HG03565 (cell line): ENCODE measurements around the gene SUMO3.

Experiments used
- ATAC-seq: cut with Tn5 transposase; IDR thresholded peaks from one replicate; pipeline ENCODE4 v1.9.1; 2021; ENCODE audit warnings: mild to moderate bottlenecking, moderate library complexity; ENCODE audit not compliant: unreplicated experiment

The SUMO3 gene

DNA sequence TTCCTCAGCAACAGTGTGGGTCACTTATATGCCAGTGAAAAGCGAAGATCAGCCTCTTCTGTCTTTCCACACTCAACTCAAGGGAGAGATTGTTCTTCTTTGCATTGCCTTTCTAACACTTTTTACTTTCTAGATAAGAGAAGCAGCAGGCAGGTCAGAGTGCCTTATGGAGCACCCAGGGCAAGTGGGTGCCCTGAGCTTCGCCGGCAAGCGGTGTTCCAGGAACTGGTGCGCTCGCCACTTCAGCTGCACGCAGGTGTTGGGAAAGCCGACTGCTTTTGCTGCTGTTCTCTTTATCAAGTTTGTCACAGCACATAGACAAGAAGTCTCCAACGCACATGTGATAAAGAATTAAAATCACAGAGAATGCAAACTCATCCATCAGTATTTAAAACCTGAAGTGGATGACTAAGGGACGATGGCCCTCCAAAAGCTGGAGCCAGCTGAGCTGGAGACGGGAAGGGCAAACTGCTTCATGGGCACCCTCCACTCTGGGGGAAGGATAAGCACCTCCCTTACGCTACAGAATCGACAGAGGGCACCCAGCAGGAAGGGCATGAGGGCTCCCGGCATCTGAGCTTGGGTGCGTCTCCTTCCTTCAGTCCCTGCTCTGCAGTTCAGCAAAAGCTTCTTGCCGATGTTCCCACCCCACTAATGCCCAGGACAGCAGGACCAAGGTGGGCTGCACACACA, 36.9 kb downstream of the SUMO3 start:
- ATAC-seq, result no peak

DNA sequence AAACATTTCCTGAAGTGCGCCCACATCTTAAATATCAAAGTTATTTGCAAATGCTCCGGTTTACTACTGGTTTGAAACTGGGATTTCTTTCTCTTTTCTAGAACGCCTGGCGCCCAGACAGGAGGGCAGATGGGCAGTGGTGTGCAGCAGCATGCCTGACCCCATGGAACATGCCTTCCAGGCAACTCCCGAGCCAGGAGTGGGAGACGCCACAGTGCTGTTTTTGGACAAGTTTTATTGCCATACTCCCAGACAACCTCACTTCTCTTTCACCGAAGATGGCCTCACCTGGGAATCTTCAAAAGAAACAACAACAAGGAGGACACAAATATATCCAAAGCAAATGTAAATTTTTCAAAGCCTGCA, 37.7 kb downstream of the SUMO3 start:
- no peak for ATAC-seq

- ATAC-seq, result no peak
Observed at GRCh38 chr21:44779417-44780136, 38.3 kb downstream of the SUMO3 start.

DNA sequence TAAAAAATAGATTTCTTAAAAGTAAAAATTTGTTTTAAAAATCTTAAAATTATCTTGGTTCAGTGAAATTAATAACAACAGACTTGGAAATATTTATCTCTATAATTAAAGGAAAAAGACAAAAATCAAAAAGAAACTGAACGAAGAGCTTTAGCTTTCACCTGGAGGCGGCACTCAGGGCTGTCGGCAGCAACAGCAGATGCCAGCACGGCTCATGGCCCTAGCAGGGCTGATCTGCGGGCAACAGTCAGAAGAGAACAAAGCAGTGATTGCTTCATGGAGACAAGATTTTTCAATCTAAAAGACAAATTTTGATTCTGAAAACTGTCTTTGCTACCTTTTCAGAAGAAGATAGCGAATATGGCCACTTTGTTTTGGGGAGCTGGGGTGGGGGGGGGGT, 38.9 kb downstream of the SUMO3 start:
- ATAC-seq, result no peak

GRCh38 chr21:44778499-44778911, 39.4 kb downstream of the SUMO3 start:
- no peak for ATAC-seq

- no peak for ATAC-seq
Observed at GRCh38 chr21:44778094-44778493, 39.8 kb downstream of the SUMO3 start.

DNA sequence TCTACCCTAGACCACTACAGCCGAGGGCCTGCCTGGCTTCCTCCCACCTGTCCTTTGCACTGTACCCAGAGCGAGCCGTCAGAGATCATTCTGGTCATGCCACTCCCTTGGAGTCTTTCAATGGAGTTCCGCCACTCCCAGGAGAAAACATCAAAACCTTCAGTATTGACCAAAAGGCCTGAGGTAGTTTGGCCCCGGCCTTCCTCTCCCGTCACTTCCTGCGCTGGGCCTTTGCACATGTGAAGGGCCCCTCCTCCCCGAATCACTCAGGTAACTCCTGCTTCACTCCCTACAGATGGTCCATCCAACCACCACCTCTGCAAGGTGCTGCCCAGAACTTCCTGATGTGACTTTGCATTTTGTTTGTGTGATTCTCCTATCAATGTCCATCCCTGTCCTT, 42.9 kb downstream of the SUMO3 start:
- ATAC-seq, result no peak

DNA sequence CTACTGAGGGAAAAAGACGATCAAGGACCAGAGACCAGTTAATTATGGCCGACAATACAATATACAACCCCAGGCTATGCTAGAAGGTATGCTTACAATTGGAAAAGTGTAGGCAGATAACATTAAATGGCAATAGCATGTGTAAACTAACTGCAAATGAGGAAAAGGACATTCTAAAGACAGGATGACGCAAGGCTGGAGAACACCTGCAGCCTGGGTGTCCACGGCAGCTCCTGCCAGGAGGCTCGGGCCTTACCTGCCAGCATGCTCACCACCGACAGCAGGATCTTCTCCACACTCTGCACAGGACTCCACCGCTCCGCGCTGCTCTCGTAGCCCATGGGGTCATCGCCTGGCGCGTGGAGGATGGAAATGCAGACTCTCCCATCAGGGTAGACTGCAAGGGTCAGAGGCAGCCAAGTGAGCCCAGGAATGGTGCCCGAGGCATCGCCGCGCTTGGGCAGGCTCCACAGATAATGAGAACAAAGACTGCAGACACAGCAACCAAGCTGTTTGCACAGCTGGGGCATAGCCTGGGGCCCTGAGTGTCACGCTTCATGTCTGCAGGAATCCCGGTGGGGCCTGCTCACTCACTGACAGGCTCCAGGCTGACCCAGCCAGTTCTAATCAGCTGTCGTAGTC, 44.5 kb downstream of the SUMO3 start:
- ATAC-seq, result no peak

- ATAC-seq, result no peak
Observed at GRCh38 chr21:44771896-44772525, 45.9 kb downstream of the SUMO3 start.

- ATAC-seq, result no peak
Observed at GRCh38 chr21:44767834-44768831, 49.7 kb downstream of the SUMO3 start.

DNA sequence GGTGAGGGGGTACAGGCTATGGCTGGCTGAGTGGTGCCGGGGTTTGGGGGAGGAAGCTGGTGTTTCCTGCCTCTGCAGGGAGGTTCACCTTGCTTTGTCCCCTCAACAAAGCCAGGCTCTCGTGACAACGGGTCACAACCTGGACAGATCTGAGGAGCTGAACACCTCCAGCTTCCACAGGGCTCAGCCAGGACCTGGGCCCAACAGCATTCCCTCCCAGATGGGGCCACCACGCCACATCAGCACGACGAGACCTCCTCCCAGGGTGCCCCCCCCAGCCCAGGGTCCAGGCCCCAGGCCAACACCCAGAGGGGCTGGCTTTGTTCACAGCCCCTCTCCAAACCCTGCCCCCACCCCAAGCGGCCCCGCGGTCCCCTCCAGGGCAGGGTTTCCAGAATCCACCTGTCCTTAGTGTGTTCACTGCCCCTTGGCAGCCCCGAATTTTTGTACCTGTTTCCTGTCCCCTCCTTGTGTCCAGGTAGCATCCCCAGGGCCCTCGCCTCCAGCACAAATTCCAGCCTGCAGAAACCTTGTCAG, 51.0 kb downstream of the SUMO3 start:
- ATAC-seq, result no peak

GRCh38 chr21:44766014-44766817, 51.6 kb downstream of the SUMO3 start:
- ATAC-seq, result no peak

DNA sequence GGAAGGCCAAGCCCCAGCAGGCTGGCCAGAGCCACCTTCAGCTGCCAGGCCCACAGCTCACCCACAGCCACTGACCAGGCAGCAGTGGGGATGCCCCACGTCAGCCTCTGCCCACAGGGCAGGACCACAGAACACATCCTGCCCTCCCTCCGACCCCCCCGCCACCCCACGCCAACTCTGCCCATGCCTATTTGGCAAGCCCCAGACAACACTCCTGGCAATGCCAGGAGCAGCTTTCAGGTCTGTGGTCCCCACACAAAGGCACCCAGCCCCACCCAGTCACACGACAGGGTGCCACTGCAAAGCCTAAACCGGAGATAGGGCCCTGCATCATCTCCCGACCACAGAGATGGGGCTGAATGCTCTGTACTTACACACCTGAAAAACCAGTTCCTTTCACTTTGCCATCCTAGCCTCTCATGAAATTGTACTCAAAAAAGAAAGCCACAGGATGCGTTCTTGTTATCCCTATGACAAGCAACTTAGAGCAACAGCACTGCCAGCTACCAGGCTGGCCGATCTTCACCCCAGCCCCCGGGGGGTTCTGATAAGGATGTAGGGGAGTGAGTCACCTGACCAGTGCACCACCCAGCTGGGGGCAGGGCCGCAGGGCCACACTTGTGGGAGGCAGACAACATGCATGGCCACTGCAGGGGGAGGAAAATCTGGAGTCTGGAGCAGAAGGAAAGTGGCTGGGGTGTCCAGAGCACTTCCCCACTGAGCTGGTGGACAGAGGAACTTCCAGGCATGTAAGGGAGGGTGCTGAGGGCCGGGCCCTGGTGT, 52.4 kb downstream of the SUMO3 start:
- ATAC-seq, result no peak

- no peak for ATAC-seq
Observed at GRCh38 chr21:44764319-44765230, 53.3 kb downstream of the SUMO3 start.

GRCh38 chr21:44763451-44764318, 54.2 kb downstream of the SUMO3 start:
- ATAC-seq, result no peak

DNA sequence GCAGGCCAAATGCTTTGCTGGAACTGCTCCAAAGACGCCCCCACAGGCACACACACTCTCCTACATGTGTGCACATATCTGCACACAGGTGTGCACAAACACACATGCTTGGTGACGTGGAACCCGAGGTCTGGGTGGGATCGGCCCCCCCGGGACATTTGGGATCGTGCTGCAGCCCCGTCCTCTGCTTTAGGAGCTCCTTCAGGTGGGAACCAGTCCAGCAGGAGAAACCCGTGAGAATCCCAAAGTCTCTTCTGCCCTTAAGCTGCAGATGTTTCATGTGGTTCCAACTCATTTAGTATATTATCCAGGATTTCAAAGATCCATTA, 54.8 kb downstream of the SUMO3 start:
- ATAC-seq, result no peak
